B cell (primary cell): ENCODE measurements around the gene TNFRSF19.

ENCODE experiments used
- CTCF ChIP-seq: fragments of 200-600 bp; IDR thresholded peaks from one replicate; pipeline ENCODE4 v1.8.0; 2022; ENCODE audit warnings: antibody characterized with exemption, mild to moderate bottlenecking
- EZH2 ChIP-seq: IDR thresholded peaks from 2 replicates; pipeline ENCODE4 v1.6.1; 2012; ENCODE audit warnings: borderline replicate concordance, low read depth, mild to moderate bottlenecking, moderate library complexity, low read length; ENCODE audit not compliant: insufficient read depth, poor library complexity, severe bottlenecking

- TF ChIP-seq CTCF (no peak), EZH2 (no peak)
Measured at GRCh38 chr13:23644527-23645138, 74.4 kb downstream of the TNFRSF19 start.
